GM06990 (cell line): ENCODE data around the gene ANKRD34B.

Experiments used
- DNase-seq: peaks from one replicate; pipeline ENCODE4 v3.0.0-alpha.2; 2011; ENCODE audit not compliant: insufficient read length; ENCODE audit errors: extremely low read depth
- H3K27me3 ChIP-seq: replicated peaks from 2 replicates; pipeline ENCODE4 v1.6.0; 2011; ENCODE audit warnings: low read length; ENCODE audit not compliant: control insufficient read depth, insufficient read depth
- H3K36me3 ChIP-seq: 2 replicates; pipeline ENCODE4 v1.5.1; 2011; ENCODE audit warnings: low read length; ENCODE audit not compliant: control insufficient read depth, insufficient read depth
- H3K4me3 ChIP-seq: replicated peaks from 2 replicates; pipeline ENCODE4 v1.5.1; 2011; ENCODE audit warnings: low read depth, mild to moderate bottlenecking, control low read depth, low read length
- TF ChIP-seq, protein P1 (sequence below): IDR thresholded peaks from 2 replicates; pipeline ENCODE4 v1.5.1; 2011; ENCODE audit warnings: low read length, control low read depth, mild to moderate bottlenecking, inconsistent platforms; ENCODE audit not compliant: insufficient read depth, poor library complexity, severe bottlenecking

The ANKRD34B gene

DNA sequence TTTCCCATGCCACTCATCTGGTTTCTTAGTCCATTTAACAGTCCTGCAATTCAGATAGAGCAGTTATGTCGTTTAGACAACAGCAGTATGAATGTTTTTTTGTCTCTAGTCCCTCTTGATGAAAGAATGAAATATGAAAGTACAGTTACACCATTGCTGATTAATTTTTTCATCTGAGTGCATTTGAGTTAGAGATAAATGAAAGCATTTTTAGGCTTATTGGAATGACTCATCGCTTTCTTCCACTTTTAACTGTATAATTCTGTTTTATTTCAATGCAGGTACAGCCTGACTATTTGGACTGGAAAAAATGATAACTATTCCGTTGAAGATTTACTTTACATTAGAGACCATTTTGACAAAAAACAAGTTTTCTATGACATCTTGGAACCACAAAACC is 28.7 kb downstream of the ANKRD34B start:
- TF ChIP-seq, protein P1, sequence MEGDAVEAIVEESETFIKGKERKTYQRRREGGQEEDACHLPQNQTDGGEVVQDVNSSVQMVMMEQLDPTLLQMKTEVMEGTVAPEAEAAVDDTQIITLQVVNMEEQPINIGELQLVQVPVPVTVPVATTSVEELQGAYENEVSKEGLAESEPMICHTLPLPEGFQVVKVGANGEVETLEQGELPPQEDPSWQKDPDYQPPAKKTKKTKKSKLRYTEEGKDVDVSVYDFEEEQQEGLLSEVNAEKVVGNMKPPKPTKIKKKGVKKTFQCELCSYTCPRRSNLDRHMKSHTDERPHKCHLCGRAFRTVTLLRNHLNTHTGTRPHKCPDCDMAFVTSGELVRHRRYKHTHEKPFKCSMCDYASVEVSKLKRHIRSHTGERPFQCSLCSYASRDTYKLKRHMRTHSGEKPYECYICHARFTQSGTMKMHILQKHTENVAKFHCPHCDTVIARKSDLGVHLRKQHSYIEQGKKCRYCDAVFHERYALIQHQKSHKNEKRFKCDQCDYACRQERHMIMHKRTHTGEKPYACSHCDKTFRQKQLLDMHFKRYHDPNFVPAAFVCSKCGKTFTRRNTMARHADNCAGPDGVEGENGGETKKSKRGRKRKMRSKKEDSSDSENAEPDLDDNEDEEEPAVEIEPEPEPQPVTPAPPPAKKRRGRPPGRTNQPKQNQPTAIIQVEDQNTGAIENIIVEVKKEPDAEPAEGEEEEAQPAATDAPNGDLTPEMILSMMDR = no peak
- no peaks in the 10 kb centered on the region for H3K27me3 ChIP-seq
- no peak overlapping the region for H3K4me3 ChIP-seq
- H3K36me3 ChIP-seq = no peaks in the 10 kb centered on the region
- no peak for DNase-seq

DNA sequence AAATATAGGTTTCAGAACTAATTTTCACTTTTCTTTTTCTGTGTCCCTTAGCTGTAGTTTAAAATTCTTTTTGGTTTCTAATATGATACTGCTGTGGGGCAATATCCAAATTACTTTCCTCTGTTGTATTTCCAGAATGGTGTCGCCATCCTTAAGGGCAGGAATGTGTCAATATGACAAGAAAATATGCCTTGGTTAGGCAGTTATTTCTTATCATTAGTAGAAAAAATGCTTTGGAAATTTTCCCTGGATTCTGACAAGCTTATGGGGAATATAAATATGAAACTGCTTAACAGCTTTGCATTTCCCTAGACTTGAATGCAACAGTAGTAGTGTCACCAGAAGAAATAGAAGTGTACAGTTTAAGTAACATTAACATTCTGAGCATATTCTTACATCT is 29.4 kb downstream of the ANKRD34B start:
- Histone ChIP-seq H3K4me3 (no peak overlapping the region), H3K36me3 (no peaks in the 10 kb centered on the region), H3K27me3 (no peaks in the 10 kb centered on the region)
- DNase-seq = no peak
- TF ChIP-seq, protein P1 = no peak

DNA sequence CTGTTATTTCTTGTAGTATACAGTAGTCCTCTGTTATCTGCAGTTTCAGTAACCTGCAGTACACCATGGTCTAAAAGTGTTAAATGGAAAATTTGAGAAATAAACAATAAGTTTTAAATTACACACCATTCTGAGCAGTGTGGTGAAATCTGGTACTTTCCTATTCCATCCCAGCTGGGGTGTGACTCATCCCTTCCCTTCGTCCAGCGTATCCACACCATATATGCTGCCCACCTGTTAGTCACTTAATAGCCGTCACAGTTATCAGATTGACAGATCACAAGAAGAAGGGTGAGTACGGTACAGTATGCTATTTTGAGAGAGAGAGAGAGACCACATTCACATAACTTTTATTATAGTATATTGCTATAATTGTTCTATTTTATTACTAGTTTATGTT is 53.3 kb downstream of the ANKRD34B start:
- H3K36me3 ChIP-seq = no peaks in the 10 kb centered on the region
- no peaks in the 10 kb centered on the region for H3K27me3 ChIP-seq
- DNase-seq = peak; percentile 9
- H3K4me3 ChIP-seq = no peak overlapping the region
- TF ChIP-seq, protein P1 = no peak

DNA sequence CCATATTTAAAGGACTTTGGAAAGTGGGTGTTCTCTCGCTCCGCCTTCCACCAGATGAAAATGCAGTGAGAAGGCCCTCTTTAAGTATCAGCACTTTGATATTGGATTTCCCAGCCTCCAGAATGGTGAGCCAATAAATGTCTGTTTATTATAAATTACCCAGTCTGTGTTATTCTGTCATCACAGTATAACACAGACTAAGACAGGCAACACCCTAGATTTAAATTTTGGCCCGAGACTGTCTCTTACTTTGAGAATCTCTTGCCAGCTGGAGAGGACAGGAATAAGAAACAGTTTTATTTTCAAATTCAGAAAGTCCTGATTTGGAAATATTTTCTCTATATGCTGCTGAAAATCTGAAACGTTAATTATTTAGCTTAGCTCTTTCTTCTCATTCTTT is 60.7 kb downstream of the ANKRD34B start:
- no peaks in the 10 kb centered on the region for H3K36me3 ChIP-seq
- H3K4me3 ChIP-seq = no peak overlapping the region
- TF ChIP-seq, protein P1 = no peak
- no peaks in the 10 kb centered on the region for H3K27me3 ChIP-seq
- no peak for DNase-seq

GRCh38 chr5:80508844-80509243 is 61.2 kb downstream of the ANKRD34B start:
- TF ChIP-seq, protein P1 = no peak
- no peak overlapping the region for H3K4me3 ChIP-seq
- H3K36me3 ChIP-seq = no peaks in the 10 kb centered on the region
- DNase-seq = no peak
- no peaks in the 10 kb centered on the region for H3K27me3 ChIP-seq

GRCh38 chr5:80507663-80508062 is 62.4 kb downstream of the ANKRD34B start:
- Histone ChIP-seq H3K27me3 (no peaks in the 10 kb centered on the region), H3K36me3 (no peaks in the 10 kb centered on the region), H3K4me3 (no peak overlapping the region)
- DNase-seq = no peak
- TF ChIP-seq, protein P1 = no peak
